ENCODE results near the gene SPATA3.

SPATA3 gene

DNA sequence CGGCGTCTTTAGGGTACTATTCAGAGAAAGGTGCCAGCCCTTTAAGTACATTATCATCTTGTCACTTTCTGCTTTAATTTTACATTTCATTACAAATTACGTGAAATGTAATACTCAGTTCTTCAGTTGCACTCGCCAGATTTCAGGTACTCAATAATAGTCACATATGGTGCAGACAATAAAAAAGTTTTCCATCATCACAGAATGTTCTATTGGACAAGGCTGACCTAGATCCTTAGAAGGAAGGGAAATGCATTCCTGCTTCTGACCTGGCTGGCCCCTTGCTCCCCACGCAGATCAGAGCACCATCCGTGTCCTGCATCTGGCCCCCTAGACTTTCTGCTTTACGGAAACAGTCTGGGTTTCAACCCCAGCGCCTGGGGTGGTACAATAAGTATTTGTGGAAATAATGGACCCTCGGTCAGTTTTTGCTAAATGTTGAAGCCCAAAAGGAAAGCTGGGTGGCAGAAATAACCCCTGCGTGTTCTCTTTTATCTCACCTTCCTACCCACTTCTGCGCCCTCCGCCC is 40.7 kb downstream of the SPATA3 start:
- Mint-ChIP-seq H3K4me3 (peak overlapping the region; percentile 70), H3K4me1 (peaks cover 18% of the 10 kb centered on the region), H3K36me3 (ENCODE audit: low read depth) (no peaks in the 10 kb centered on the region), H3K9me3 (peaks cover 3% of the 10 kb centered on the region), H3K27me3 (ENCODE audit: low read depth, poor library complexity) (peaks cover 90% of the 10 kb centered on the region), H3K27ac (no peak overlapping the region)
- DNase-seq: no peak
- TF ChIP-seq, protein P1, sequence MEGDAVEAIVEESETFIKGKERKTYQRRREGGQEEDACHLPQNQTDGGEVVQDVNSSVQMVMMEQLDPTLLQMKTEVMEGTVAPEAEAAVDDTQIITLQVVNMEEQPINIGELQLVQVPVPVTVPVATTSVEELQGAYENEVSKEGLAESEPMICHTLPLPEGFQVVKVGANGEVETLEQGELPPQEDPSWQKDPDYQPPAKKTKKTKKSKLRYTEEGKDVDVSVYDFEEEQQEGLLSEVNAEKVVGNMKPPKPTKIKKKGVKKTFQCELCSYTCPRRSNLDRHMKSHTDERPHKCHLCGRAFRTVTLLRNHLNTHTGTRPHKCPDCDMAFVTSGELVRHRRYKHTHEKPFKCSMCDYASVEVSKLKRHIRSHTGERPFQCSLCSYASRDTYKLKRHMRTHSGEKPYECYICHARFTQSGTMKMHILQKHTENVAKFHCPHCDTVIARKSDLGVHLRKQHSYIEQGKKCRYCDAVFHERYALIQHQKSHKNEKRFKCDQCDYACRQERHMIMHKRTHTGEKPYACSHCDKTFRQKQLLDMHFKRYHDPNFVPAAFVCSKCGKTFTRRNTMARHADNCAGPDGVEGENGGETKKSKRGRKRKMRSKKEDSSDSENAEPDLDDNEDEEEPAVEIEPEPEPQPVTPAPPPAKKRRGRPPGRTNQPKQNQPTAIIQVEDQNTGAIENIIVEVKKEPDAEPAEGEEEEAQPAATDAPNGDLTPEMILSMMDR (IDR thresholded peaks at IDR 0.05): no peak

DNA sequence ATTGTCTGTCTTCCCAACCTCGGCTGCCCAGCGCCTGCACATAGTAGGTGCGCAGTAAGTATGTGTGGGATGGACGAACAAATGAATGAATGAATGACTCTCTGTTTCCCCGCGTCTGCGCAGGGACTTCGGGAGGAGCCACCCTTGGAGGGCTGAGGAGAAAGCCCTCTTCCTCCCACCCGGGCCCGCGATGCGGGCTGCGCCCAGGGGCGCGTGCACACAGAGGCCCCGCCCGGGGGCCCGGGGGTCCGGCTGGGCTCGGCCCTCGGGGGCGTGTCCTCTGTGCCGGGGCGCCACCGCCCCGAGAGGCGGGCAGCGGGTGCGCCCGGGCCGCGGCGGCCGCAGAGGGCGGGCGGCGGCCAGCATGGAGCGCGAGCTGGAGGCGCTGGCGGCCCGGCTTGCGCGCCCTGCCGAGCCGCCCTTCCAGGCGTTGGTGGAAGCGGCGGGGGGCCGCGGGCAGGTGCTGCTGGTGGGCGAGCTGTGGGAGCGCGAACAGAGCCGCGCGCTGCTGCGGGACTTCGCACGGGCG is 41.3 kb downstream of the SPATA3 start, which contains the start of gene C2orf72:
C2orf72 (plus strand) TSS at position 322 of the 529 bp plus-strand sequence; CDS start at position 365, 43 bp downstream.
- no peak within 1 kb of the TSS for H3K27ac Mint-ChIP-seq
- H3K36me3 Mint-ChIP-seq (ENCODE audit: low read depth): no peaks in the 10 kb centered on the region
- peaks cover 3% of the 10 kb centered on the region for H3K9me3 Mint-ChIP-seq
- H3K4me3 Mint-ChIP-seq: peak within 1 kb of the TSS; percentile 79
- TF ChIP-seq, protein P1 (IDR thresholded peaks at IDR 0.05): no peak
- peaks cover 90% of the 10 kb centered on the region for H3K27me3 Mint-ChIP-seq (ENCODE audit: low read depth, poor library complexity)
- peaks cover 18% of the 10 kb centered on the region for H3K4me1 Mint-ChIP-seq
- DNase-seq: peak; percentile 66

DNA sequence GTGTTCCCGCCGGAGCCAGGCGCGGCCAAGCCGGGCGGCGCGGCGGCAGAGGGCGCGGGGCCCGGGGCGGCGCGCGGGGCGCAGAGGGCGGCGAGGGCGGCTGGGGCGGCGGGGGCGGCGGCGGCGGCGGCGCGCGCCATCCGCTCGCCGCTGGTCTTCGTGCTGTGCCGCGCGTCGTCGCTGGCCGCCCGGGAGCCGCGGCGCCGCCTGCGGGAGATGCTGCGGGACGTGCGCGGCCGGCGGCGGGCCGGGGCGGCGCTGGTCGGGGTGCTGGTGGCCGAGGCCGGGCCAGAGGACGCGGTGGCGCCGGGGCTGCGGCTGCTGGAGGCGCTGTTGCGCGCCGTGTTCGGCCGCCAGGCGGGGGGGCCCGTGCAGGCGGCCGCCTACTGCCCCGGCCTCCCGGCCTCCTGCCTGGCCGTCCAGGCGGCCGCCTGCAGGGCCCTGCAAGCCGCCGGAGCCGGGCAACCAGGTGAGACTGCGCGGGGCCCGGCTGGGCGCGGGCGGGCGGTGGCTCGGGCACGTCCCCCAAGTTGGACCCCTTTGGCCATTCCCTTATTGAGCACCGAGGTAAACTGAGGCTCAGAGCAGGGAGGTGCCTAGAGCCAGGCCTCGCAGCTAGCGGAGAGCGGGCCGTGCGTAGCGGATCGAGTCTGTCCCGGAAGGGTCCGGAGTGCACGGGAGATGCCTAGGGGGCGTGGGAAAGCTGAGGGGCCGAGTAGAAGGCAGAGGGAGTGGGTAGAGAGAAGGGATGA is 42.0 kb downstream of the SPATA3 start:
- TF ChIP-seq, protein P1 (IDR thresholded peaks at IDR 0.05): no peak
- Mint-ChIP-seq H3K27me3 (ENCODE audit: low read depth, poor library complexity) (peaks cover 86% of the 10 kb centered on the region), H3K4me1 (peaks cover 18% of the 10 kb centered on the region), H3K4me3 (peak overlapping the region; percentile 79), H3K36me3 (ENCODE audit: low read depth) (no peaks in the 10 kb centered on the region), H3K9me3 (peaks cover 3% of the 10 kb centered on the region), H3K27ac (no peak overlapping the region)
- DNase-seq: peak; percentile 69

GRCh38 chr2:231038483-231039293 is 42.8 kb downstream of the SPATA3 start:
- peak overlapping the region; percentile 79 for H3K4me3 Mint-ChIP-seq
- no peaks in the 10 kb centered on the region for H3K36me3 Mint-ChIP-seq (ENCODE audit: low read depth)
- H3K4me1 Mint-ChIP-seq: peaks cover 12% of the 10 kb centered on the region
- no peak overlapping the region for H3K27ac Mint-ChIP-seq
- H3K9me3 Mint-ChIP-seq: peaks cover 3% of the 10 kb centered on the region
- peaks cover 79% of the 10 kb centered on the region for H3K27me3 Mint-ChIP-seq (ENCODE audit: low read depth, poor library complexity)
- TF ChIP-seq, protein P1 (IDR thresholded peaks at IDR 0.05): no peak
- no peak for DNase-seq

- peaks cover 3% of the 10 kb centered on the region for H3K9me3 Mint-ChIP-seq
- TF ChIP-seq, protein P1 (IDR thresholded peaks at IDR 0.05): no peak
- no peak for DNase-seq
- H3K27me3 Mint-ChIP-seq (ENCODE audit: low read depth, poor library complexity): peaks cover 73% of the 10 kb centered on the region
- no peaks in the 10 kb centered on the region for H3K36me3 Mint-ChIP-seq (ENCODE audit: low read depth)
- H3K4me3 Mint-ChIP-seq: no peak overlapping the region
- no peak overlapping the region for H3K27ac Mint-ChIP-seq
- H3K4me1 Mint-ChIP-seq: peaks cover 10% of the 10 kb centered on the region
Measured at GRCh38 chr2:231039294-231039664, 43.4 kb downstream of the SPATA3 start.

Measured in nephron progenitor cell (in vitro differentiated cells).